Right forelimb (tissue), 1 donor: ENCODE data around the gene CA5A.

Experiments used
- DNase-seq: peaks from one replicate; pipeline ENCODE4 v3.0.0-alpha.2; 2018

CA5A gene

DNA sequence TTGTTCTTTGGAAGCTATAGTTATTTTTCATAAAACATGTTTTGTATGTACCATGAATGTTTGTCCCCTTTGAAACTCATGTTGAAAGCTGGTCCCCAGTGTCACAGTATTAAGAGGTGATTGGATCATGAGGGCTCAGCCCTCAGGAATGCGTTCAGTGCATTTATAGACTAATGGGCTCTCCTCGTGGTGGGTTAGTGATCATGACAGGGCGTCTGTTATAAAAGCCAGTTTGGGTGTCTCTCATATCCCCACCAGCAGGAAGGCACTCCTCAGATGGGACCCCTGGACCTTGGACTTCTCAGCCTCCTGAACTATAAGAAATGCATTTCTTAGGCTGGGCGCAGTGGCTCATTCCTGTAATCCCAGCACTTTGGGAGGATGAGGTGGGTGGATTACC is 25.3 kb upstream of the CA5A start:
- DNase-seq: no peak

DNA sequence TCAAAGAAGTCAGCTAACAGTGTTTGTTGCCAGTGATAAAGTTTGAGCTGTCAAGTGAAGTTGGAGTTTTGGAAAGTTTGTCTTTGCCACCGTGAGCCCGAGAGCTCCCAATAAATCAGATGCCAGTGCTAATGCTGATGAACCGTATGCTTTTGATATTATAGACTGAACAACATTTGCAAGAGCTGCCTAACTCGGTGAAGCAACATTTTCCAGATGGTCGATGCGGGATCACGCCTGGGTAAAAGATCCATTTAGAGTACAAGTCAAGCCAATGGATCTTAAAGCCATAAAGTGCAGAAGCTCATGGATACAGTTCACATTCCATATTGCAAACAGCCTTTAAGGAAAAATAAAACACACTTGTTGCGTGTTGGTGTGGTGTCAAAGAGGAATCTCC is 24.5 kb upstream of the CA5A start:
- DNase-seq: no peak

DNA sequence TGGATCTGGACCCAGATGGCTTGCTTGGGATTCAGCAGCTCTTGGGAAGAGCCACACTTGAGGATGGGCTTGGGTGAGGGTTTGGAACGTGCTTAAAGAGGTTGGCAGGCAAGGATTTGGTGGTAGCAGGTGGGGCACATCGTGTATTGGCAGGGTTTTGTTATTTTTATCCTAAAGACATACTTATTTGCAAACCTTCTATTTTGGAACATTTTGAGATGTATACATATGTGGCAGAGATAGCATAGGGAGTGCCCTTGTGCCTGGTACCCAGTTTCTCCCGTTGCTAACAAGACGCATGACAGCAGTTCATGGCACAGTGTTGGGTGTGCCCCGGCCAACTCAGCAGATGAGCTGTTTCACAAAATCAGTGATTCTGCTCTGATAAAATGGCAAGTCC is 24.0 kb upstream of the CA5A start:
- DNase-seq: no peak

DNA sequence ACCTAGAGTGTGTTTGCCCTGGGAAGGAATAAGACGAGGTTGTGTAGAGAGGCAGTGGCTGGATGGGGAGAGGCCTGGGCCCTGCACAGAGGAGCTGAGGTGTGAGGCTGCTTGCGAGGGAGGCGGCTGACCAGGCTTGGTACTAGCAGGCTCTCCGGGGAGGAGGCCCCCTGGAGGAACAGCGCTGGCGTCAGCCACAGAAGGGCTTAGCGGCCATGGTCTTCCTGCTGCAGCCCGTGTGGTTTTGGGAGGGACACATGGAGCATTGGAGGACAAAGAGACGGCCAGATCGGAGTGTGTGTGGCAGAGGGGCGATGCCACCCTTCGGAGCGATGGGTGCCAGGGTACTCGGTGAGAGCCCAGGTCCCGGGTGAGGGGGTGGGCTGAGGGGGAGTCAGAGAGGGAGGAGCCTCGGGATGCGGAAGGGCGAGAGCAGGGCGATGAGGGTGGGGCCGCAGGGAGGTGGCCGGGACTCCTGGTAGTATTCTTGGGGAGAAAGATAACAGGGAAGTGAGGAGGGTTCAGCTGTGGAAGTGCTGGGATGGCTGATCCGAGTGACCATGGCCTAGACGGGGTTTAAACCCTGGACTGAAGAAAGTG is 23.2 kb upstream of the CA5A start:
- DNase-seq: no peak

DNA sequence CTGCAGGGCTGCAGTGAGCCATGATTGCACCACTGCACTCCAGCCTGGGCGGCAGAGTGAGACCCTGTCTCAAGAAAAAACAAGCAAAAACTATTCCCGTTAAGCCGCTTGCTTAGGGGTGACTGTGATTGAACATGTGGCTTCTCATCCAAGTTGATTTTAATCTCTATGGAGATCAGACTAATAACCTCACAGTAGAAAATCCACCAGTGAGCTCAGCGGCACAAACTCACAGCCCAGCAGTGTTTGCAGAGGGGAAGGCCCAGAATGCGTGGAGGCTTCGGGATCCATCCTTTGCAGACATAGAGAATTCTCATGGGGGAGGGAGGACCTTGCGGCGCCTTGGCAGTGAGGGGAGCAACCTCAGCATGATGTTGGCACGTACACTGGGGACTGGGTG is 22.3 kb upstream of the CA5A start:
- DNase-seq: no peak

DNA sequence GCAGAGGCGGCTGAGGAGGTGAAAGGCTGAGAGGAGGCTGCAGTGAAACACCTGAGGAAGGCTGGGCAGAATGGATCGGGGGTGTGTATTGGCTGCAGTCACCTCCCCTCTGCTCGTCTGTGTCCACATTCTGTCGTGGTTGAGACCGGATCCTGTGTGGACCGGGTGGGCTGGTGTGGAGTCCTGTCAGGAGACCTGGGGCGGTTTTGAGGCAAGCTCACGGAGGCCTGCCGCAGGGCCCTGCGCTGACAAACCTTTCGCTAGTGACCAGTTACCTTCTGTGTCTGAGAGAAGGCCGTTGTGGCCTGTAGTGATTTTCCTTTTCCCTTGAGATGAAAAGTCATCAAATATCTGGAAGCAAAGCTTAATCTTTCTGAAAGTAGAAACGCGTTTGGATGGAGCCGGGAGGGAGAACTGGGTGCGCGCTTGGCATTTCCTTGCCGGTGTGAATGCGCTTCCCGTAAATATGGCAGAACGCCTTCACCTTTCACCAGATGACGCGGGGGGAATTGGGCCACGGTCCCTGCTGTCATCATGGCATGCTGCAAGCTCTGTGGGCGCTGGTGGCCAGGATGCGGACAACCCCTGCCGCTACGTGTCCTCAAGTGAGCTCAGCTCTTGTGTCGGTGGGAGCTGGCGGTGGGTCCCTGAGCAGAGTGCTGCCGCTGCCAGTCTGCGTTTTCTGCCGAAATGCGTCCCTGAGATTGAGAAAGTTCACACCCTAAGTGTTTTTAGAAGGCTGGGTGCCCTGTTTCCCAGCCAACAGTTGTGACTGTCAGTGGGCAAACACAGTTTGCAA is 21.2 kb upstream of the CA5A start:
- no peak for DNase-seq

DNA sequence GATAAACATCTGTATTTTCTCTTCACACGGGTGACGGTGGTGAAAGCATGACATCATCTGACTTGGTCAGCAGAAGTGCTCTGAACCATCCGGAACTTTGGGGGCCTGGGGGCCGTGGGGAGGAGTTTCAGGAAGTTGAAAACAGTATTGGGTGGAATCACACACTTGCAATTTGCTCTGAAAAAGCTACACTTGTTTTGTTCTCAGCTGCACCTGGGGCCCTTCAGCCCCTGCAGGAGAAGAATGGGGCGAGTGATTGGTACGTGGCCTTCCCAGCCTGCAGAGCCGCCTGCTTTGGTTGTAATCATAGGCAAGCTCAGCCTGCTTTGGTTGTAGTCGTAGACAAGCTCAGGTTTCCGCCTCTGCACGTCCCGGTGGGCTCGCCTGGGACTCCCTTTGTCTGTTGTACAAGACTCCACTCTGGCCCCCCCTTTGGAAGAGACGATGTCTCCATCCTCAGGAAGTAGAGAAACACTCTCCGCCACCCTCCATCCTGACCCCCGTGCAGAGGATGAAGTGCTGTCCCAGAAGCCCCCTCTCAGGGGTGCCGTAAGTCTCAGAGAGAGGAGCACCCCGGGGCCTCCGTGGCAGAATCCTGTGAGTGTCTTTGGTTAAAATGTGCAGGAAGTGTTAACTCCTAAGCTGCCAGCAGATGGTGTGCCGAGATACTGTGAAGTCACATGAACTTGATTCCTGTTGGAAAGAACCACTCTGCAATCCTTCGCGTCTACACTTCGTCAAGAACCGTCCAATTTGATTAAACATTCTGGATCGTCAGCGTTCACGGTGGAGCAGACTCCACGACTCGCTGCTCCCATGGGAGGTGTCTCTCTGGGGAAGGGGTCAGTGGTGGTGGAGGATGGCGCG is 20.3 kb upstream of the CA5A start:
- DNase-seq: peak; percentile 78

DNA sequence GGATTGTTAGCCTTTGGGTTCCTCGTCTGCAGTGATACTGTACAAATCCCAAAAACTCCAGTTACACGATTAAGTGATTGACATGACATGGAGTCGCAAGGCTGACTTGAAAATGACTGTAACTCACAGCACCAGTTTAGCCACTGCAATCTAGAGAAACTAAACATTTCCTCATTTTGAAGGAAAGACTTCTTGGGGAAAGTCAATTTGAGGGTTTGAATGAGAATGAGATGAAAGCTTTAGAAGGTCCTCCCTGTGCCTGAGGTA is 19.7 kb upstream of the CA5A start:
- DNase-seq: no peak

DNA sequence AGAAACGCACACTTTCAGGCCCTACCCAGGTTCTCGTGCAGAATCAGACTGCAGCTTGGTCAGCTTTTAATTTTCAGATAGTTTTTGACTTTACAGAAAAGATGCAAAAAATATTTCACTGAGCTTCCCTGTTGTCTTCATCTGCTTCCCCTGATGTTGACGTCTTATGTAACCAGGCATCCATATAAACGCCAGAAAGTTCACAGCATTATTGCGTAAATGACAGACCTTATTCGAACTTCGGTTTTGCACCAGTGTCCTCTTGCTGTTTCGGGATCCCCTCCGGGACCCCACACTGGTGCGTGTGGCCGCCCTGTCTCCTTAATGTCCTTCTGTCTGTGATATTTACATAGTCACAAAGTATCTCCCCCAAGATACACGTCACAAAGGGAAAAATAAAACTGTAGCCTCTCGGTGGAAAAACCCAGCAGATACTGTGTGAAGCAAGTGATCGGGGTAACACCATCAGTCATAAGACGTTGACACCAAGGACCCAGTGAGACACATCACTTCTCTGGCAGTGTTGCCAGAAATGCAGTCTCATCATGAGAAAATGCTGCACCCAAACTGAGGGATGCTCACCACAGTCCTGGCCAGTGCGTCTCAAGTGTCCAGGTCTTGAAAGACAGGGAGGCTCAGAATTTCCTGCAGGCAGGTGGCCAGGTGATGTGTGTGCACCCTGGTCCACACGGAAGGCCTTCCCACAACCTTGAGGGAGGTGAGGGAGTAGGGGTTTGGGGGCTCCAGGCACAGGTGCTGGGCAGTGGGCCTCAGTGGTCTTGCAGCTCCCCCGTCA is 19.2 kb upstream of the CA5A start:
- DNase-seq: no peak

DNA sequence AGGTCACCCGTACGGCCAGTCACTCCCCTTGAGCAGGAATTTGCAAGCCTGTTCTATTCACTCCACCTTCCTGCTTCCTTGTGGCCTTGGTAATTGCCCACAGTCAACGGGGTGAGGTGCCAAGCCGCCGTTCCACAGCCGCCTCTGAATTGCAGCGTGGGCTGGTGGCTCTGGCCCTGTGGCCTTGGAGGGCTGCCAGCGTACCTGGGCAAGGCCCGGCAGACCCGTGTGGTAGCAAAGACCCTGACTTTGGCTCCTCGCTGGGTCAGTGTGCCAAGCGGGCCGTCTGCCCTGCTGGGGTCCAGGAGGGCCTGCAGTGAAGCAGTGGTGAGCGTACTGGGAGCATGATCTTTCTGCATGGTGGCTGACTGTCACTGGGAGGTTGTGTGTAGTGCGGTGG is 18.5 kb upstream of the CA5A start:
- no peak for DNase-seq

DNA sequence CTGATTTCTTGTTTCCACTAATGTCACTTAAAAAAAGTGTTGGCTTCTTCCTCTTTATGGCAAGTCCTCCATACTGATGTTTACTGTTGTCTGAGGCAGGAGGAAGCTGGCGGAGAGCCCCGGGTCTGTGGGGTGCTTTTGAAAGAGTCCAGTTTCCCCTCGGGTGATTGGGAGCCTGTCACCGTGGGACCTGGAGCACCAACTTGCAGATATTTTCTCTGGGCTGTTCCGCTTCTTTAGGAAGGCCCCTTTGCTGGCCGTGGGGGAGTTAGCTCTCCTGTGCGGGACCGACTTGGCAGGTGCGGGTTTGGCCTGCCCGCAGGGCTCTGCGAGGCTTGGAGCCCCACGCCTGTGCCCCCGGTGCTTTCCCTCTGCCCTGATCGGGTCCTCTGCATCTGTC is 18.0 kb upstream of the CA5A start:
- DNase-seq: no peak

DNA sequence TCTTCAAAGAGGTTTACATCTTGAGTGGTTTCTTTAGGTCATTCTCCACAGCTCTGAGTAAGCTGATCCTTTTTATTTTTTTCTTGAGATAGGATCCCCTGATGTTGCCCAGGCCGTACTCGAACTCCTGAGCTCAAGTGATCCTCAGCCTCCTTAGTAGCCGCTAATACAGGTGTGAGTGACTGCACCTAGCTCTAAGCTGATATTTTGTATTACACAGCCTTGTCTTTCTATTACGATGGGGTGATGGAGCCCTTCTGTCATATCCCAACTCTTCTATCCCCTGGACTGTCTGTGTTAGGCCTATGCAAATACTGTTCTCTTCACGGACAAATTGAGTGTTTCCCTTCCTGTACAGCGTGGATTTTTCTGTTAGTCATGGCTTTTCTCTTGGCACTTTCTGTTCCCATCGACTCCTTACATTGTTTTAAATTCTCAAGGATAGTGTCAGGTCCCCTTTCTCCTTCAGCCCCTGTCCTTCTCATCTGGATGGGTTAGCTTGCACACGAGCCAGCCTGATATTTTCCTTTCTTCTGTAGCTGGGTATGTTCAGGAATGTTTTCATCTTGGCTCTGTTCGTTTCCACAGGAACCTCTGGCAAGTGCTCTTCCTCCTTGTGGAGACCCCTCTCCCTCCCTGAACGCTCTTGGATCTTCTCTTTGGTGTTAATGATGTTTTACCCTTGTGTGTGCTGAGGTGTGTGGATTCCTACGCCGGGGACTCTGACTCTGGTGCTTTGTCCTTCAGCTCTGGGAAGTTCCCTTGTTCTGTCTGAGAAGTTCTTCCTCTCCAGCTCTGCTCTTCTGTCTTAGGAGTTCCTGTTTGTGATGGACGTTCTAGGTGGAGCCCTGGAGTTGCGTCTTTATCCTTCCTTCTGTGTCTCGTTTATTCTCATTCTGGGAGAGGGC is 17.2 kb upstream of the CA5A start:
- DNase-seq: no peak

DNA sequence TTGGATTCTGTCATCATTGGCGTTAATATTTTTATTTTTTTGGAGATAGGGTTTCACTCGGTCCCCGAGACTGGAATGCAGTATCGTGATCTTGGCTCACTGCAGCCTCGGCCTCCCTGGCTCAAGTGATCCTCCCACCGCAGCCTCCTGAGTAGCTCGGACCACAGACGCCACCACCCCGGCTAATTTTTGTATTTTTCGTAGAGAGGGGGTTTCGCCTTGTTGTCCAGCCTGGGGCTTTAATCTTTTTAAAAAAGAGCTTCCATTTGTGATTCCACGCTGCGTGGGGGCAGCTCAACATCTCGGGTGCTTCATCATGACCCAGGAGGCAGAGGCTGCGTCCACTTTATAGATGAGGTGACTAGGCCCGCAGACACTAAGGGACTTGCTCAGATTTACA is 16.4 kb upstream of the CA5A start:
- no peak for DNase-seq

DNA sequence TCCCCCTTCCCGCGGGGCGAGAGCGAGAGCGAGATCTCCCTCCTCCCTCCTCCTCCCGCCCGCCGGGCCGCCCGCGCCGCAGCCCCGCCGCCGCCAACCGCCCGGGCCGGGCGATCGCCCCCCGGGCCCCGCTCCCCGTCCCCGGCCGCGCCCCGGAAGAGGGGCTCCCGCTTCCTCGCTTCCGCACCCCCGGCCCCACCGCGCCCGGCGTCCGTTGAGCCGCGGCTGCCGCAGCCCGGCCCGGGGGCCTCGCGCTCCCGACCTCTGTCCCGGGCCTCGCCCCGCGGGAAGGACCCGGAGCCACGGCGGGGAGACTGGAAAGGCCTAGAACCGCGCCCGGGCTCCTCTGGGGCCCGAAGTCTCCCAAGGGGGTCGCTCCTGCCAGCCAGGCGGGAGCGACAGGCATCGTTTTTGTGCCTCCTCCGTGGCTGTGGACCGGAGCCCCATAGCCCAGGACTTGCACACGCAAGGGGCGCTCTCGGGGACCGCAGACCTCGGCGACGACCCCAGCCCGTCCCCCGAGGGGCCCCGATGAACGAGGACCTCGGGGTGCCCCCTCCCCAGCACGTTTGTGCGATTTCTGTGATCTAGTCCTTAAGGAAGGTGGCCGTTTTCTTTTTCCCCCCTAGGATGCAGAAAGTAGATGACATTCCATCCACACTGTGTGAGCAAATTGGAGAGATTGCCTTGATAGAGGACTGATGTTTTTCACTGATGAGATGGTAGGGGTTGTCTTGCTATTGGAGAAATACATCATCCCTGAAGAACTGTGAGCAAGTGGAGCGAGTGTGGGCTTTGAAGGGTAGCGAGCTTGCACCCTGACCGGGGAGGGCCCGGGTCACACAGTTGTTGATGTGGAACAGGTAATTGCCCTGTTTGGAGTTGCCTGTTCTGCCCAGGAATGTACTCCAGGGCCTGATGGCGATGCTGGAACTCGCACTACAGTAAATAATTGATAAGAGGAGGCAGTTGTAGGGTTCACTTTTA is 15.5 kb upstream of the CA5A start:
- peak; percentile 64 for DNase-seq

DNA sequence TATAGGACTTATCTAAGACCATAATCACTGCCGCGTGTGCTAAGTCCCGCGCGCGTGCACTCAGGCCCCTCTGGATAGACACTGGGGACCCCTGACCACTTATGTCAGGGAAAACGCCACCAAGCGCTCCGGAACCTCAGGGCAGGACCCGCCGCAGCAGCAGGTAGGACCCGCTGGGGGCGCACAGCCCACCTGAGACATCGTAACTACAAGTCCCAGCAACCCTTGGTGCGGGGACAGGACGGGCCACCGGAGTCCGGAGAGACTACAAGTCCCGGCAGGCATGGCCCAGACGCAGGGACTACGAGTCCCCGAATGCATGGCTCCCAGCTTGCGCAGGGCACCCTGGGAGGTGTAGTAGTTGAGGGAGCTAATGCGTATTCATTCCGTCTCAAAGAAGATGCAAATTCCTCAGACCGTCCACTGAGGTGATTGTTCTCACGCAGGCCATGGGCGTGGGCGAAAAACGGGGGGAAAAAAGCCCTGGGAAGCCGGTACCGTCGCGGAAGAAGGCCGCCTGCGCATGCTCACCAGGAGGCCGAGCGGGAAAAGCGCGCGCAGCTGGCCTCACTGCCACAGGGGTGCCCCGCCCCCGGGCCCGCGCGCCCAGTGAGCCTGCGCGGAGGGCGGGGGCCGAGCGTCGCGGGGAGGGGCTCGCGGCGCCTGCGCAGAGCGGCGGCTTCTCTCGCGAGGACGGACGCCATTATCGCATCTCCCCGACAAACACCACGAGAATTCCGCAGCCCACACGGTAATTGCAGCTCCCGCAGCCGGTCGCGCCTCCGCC is 14.6 kb upstream of the CA5A start, which contains the start of gene BANP:
BANP (plus strand) TSS at position 670 of the 787 bp plus-strand sequence. CDS start 23,682 bp downstream, outside the sequence.
- DNase-seq: peak; percentile 98

DNA sequence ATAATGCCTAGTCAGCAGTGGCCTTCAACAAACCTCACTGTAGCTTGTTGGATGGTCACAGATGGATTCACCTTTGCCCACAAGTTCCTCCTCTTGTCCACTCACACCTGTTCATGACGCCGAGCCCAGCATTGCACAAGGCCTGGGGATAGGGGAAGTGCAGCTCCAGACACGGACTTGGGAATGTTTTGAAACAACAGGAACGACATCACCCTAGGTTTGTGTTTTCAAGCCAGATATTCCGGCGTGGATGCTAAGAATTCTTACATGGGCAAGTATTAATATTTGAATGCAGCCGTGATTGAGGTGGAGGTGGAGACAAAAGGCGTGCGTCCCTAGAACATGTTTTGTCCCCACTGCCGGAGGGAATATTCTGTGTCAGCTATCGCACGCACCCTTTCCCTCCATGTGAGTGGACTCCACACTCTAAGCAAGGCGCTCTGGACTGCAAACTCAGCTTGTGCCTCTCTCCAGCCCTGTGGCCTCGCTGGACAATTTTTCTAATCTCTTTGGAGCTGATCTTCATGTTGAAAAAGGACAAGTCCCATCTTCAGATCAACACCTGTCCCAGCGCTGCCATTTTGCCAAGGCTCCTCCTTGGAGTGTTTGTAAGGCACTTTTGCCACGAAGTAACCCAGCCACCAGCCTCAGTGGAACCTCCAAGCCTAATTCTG is 12.9 kb upstream of the CA5A start:
- DNase-seq: no peak

DNA sequence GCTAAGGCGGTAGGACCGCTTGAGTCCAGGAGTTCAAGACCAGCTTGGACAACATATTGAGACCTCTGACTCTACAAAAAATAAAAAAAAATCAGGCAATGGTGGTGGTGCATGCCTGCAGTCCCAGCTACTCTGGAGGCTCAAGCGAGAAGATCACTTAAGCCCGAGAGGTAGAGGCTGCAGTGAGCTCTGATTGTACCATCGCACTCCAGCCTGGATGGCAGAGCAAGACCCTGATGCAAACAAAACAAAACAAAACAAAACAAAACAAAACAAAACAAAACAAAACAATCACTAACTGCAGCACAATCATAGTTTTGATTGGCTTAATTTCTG is 12.4 kb upstream of the CA5A start:
- no peak for DNase-seq

DNA sequence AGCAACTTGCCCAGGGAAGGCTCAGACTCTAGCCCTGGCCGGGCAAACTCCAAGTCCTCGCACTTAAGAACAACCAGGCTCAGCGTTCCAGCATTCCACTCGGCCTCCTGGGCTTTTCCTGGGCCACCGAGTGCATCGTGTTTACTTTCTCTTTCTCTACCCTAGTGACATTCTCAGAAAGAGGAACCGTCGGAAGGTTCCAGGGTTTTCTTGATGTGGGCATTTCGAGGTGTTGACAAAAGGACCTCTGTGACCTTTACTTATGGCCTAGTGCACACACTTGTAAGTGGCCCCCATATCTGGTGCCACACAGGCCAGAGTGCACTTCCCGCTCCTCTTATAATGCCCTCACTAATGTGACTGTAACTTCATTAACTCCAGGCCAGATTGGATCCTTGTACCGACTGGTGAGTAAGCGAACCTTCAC is 11.8 kb upstream of the CA5A start:
- DNase-seq: no peak

DNA sequence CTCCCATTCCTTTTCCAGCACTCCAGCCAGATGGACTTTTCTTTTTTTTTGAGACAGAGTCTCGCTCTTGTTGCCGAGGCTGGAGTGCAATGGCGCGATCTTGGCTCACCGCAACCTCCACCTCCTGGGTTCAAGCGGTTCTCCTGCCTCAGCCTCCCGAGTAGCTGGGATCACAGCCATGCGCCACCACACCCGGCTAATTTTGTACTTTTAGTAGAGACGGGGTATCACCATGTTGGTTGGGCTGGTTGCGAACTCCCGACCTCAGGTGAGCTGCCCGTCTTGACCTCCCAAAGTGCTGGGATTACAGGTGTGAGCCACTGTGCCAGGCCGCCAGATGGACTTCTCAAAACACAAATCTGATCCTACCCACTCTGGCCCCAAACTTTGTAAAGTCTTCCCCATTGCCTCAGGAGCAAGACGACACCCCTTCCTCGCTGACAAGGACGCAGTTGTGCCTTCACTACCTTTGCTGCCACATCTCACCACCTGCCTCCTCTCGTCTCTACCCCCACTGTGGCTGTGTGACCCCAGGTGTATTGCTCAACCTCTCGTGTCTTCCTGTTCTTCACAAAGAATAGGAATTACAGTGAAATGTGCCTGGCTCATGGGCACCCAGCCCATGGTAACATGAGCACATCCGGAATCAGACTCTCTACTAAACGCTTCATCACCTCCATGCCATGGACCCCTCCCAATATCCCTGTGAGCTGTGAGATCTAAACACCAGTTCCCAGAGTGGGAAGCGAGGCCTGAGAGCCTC is 11.2 kb upstream of the CA5A start:
- DNase-seq: no peak
